CD14-positive monocyte (primary cell): ENCODE measurements around the gene ZDHHC5. TPM values are rescaled to one million over a fixed set of nuclear protein-coding genes. Genes with fewer than 3 reads are reported as not detected.

Experiments used
- DNase-seq, 3 donors: peaks; one replicate each; pipeline ENCODE4 v3.0.0-alpha.2; 2011 to 2022
- H2AFZ ChIP-seq: 2 replicates; pipeline ENCODE4 v1.6.0; 2012; ENCODE audit warnings: mild to moderate bottlenecking, low read depth, low read length, inconsistent platforms; ENCODE audit not compliant: insufficient read depth, poor library complexity, severe bottlenecking
- H3K27ac ChIP-seq, 2 donors: 1 replicate in 1 of 2; 2 replicates in 1 of 2; pipeline ENCODE4 v1.5.1; 2012 to 2013; ENCODE audit warnings: low read length in 2 of 2, control low read depth in 1 of 2, inconsistent platforms in 1 of 2, low read depth in 1 of 2, mild to moderate bottlenecking in 1 of 2
- H3K27me3 ChIP-seq, 2 donors: one replicate each; pipeline versions ENCODE4 v1.6.0 to v1.6.1; 2011 to 2013; ENCODE audit warnings: low read length in 2 of 2; ENCODE audit not compliant: control insufficient read depth in 2 of 2, insufficient read depth in 2 of 2
- H3K36me3 ChIP-seq, 2 donors: replicated peaks in 1 of 2; 1 replicate in 1 of 2; 2 replicates in 1 of 2; pipeline versions ENCODE4 v1.5.1 to v1.6.1; 2012 to 2013; ENCODE audit warnings: low read length in 2 of 2, control low read depth in 1 of 2, inconsistent platforms in 1 of 2, mild to moderate bottlenecking in 1 of 2; ENCODE audit not compliant: insufficient read depth in 2 of 2, control insufficient read depth in 1 of 2
- H3K4me1 ChIP-seq, 2 donors: 1 replicate in 1 of 2; 2 replicates in 1 of 2; pipeline versions ENCODE4 v1.5.1 to v1.6.1; 2012 to 2013; ENCODE audit warnings: low read length in 2 of 2, control low read depth in 1 of 2, inconsistent platforms in 1 of 2, mild to moderate bottlenecking in 1 of 2, moderate library complexity in 1 of 2; ENCODE audit not compliant: insufficient read depth in 2 of 2, control insufficient read depth in 1 of 2
- H3K4me2 ChIP-seq: replicated peaks from 2 replicates; pipeline ENCODE3; 2012; ENCODE audit warnings: low read length, moderate library complexity, mild to moderate bottlenecking; ENCODE audit not compliant: poor library complexity, severe bottlenecking; ENCODE audit errors: extremely low read depth
- H3K4me3 ChIP-seq, 3 experiments: fragments of 200-600 bp in 1 of 3; sonication (generic) in 1 of 3; replicated peaks in 1 of 3; 1 replicate in 2 of 3; 2 replicates in 1 of 3; pipeline ENCODE4 v1.5.1; 2011 to 2013; ENCODE audit warnings: low read length in 3 of 3, mild to moderate bottlenecking in 3 of 3, control low read depth in 2 of 3, low read depth in 2 of 3, inconsistent platforms in 1 of 3, moderate library complexity in 1 of 3
- H3K79me2 ChIP-seq: 2 replicates; pipeline ENCODE4 v1.6.0; 2012; ENCODE audit warnings: mild to moderate bottlenecking, control low read depth, inconsistent platforms, low read length, moderate library complexity; ENCODE audit not compliant: insufficient read depth
- H3K9ac ChIP-seq: 2 replicates; pipeline ENCODE4 v1.6.0; 2017; ENCODE audit warnings: low read length, mild to moderate bottlenecking; ENCODE audit not compliant: insufficient read depth, poor library complexity, severe bottlenecking
- H3K9me3 ChIP-seq, 2 donors: replicated peaks in 1 of 2; 1 replicate in 1 of 2; 2 replicates in 1 of 2; pipeline versions ENCODE4 v1.5.1 to v1.6.1; 2012 to 2013; ENCODE audit warnings: low read length in 2 of 2, control low read depth in 1 of 2; ENCODE audit not compliant: control insufficient read depth in 1 of 2, insufficient read depth in 1 of 2
- H4K20me1 ChIP-seq: 2 replicates; pipeline ENCODE4 v1.6.0; 2012; ENCODE audit warnings: mild to moderate bottlenecking, low read length, control low read depth, moderate library complexity; ENCODE audit not compliant: insufficient read depth
- H3K27ac Mint-ChIP-seq, 7 donors: one replicate each; pipeline ENCODE4 v1.8.0; 2020; ENCODE audit warnings: mild to moderate bottlenecking in 7 of 7, mixed read lengths in 7 of 7, moderate library complexity in 6 of 7, inconsistent platforms in 2 of 7
- H3K27me3 Mint-ChIP-seq, 3 donors: one replicate each; pipeline ENCODE4 v1.8.0; 2021 to 2022; ENCODE audit warnings: low read depth in 3 of 3, mild to moderate bottlenecking in 3 of 3, mixed read lengths in 3 of 3, moderate library complexity in 3 of 3, inconsistent platforms in 1 of 3
- H3K36me3 Mint-ChIP-seq, 2 donors: one replicate each; pipeline ENCODE4 v1.8.0; 2020; ENCODE audit warnings: mixed read lengths in 2 of 2, inconsistent platforms in 1 of 2, mild to moderate bottlenecking in 1 of 2
- H3K4me1 Mint-ChIP-seq: one replicate; pipeline ENCODE4 v1.8.0; 2020; ENCODE audit warnings: mild to moderate bottlenecking, mixed read lengths
- H3K4me3 Mint-ChIP-seq, 2 donors: one replicate each; pipeline ENCODE4 v1.8.0; 2020; ENCODE audit warnings: mild to moderate bottlenecking in 2 of 2, mixed read lengths in 2 of 2, moderate library complexity in 1 of 2
- H3K9me3 Mint-ChIP-seq, 7 donors: one replicate each; pipeline ENCODE4 v1.8.0; 2020 to 2022; ENCODE audit warnings: mixed read lengths in 7 of 7, mild to moderate bottlenecking in 6 of 7, moderate library complexity in 6 of 7, inconsistent platforms in 2 of 7
- WGBS: methylation state at CpG from one replicate; pipeline ENCODE4 v1.1.5; 2013; ENCODE audit warnings: missing lambda C conversion rate; ENCODE audit not compliant: insufficient coverage; 5-methylcytosine and 5-hydroxymethylcytosine counted together
- intact Hi-C, 2 donors: fragments of 100-400 bp; cut with micrococcal nuclease; formaldehyde crosslinking; loops; one replicate each; pipeline versions ENCODE4 v1.15.0 to v1.15.1; 2023
- polyA plus RNA-seq, 3 donors: library from polyadenylated mRNA; depleted of rRNA in 1 of 3; unstranded in 2 of 3; stranded (reverse) in 1 of 3; fragments of 300-500 nt in 2 of 3; fragments of >200 nt in 1 of 3; fragmentation: Illumina TruSeq in 2 of 3; gene quantifications; 1 replicate in 2 of 3; 2 replicates in 1 of 3; pipeline ENCODE4 v1.2.3, GENCODE V29; 2012 to 2021
- TF ChIP-seq, protein P1 (sequence below): fragments of 200-600 bp; IDR thresholded peaks from one replicate; pipeline ENCODE4 v1.8.0; 2022; ENCODE audit warnings: antibody characterized with exemption, mild to moderate bottlenecking

Gene ZDHHC5
- polyA plus RNA-seq, 3 donors: 28.6 to 37.9 (median 31.8) TPM

- no peak overlapping the region for H3K4me3 Mint-ChIP-seq
- H3K27me3 ChIP-seq: peaks cover 0 to 20% of the 10 kb centered on the region in 2 donors
These were observed 33.6 kb upstream of the ZDHHC5 start for GRCh38 chr11:57634311-57634710.

GRCh38 chr11:57635246-57635645 is 32.7 kb upstream of the ZDHHC5 start:
- Histone ChIP-seq H2AFZ (no peak overlapping the region), H3K4me3 (no peak overlapping the region), H3K9me3 (no peaks in the 10 kb centered on the region), H3K27ac (no peak overlapping the region), H3K9ac (no peak overlapping the region), H3K4me1 (peaks cover 22 to 26% of the 10 kb centered on the region in 2 donors), H3K79me2 (no peaks in the 10 kb centered on the region), H3K36me3 (no peaks in the 10 kb centered on the region), H4K20me1 (no peaks in the 10 kb centered on the region), H3K4me2 (no peak overlapping the region), H3K27me3 (peaks cover 0 to 25% of the 10 kb centered on the region in 2 donors)
- Mint-ChIP-seq H3K27ac (no peak overlapping the region), H3K4me3 (no peak overlapping the region), H3K9me3 (peaks cover 0 to 5% (median 0%) of the 10 kb centered on the region in 7 donors), H3K36me3 (no peaks in the 10 kb centered on the region), H3K27me3 (peaks cover 36 to 37% (median 36%) of the 10 kb centered on the region in 3 donors), H3K4me1 (peaks cover 28% of the 10 kb centered on the region)
- DNase-seq: no peak
- TF ChIP-seq, protein P1, sequence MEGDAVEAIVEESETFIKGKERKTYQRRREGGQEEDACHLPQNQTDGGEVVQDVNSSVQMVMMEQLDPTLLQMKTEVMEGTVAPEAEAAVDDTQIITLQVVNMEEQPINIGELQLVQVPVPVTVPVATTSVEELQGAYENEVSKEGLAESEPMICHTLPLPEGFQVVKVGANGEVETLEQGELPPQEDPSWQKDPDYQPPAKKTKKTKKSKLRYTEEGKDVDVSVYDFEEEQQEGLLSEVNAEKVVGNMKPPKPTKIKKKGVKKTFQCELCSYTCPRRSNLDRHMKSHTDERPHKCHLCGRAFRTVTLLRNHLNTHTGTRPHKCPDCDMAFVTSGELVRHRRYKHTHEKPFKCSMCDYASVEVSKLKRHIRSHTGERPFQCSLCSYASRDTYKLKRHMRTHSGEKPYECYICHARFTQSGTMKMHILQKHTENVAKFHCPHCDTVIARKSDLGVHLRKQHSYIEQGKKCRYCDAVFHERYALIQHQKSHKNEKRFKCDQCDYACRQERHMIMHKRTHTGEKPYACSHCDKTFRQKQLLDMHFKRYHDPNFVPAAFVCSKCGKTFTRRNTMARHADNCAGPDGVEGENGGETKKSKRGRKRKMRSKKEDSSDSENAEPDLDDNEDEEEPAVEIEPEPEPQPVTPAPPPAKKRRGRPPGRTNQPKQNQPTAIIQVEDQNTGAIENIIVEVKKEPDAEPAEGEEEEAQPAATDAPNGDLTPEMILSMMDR: no peak
- WGBS: 95% methylated on average over 5 of the region's 8 CpGs
- intact Hi-C loops: no loop called here

More at GRCh38 chr11:57634311-57634710, 33.6 kb upstream of the ZDHHC5 start:
- Histone ChIP-seq H3K27ac (no peak overlapping the region), H2AFZ (no peak overlapping the region), H4K20me1 (no peaks in the 10 kb centered on the region), H3K4me1 (peaks cover 17 to 20% of the 10 kb centered on the region in 2 donors), H3K4me2 (no peak overlapping the region), H3K9ac (no peak overlapping the region), H3K4me3 (no peak overlapping the region), H3K36me3 (no peaks in the 10 kb centered on the region), H3K9me3 (no peaks in the 10 kb centered on the region), H3K79me2 (no peaks in the 10 kb centered on the region)
- H3K36me3 Mint-ChIP-seq: no peaks in the 10 kb centered on the region
- no peak for DNase-seq
- peaks cover 0 to 5% (median 0%) of the 10 kb centered on the region in 7 donors for H3K9me3 Mint-ChIP-seq
- peaks cover 29 to 30% (median 30%) of the 10 kb centered on the region in 3 donors for H3K27me3 Mint-ChIP-seq
- peaks cover 23% of the 10 kb centered on the region for H3K4me1 Mint-ChIP-seq
- TF ChIP-seq, protein P1: no peak
- intact Hi-C loops: no loop called here
- no peak overlapping the region for H3K27ac Mint-ChIP-seq
